AG09309 (cell line): Measurements from ENCODE around the gene LYPD3.
"Not testable (repeated sequence)": the region's sequence is repeated elsewhere in the genome, so short reads cannot be mapped to it uniquely, and the experiment has no call there.

Source experiments
- DNase-seq: peaks from one replicate; pipeline ENCODE4 v3.0.0-alpha.2; 2010; ENCODE audit warnings: low read depth
- H3K4me3 ChIP-seq: 2 replicates; pipeline ENCODE4 v1.5.1; 2011; ENCODE audit warnings: mild to moderate bottlenecking, low read depth, low read length, moderate library complexity; ENCODE audit not compliant: control insufficient read depth
- TF ChIP-seq, protein P1 (sequence below): IDR thresholded peaks from 2 replicates; pipeline ENCODE4 v1.5.1; 2011; ENCODE audit warnings: mild to moderate bottlenecking, low read depth, low read length, inconsistent platforms; ENCODE audit not compliant: insufficient read depth, control insufficient read depth; ENCODE audit errors: missing control alignments

LYPD3 gene

GRCh38 chr19:43438291-43439031, 26.9 kb downstream of the LYPD3 start:
- H3K4me3 ChIP-seq: no peak overlapping the region
- DNase-seq: peak; percentile 80
- TF ChIP-seq, protein P1, sequence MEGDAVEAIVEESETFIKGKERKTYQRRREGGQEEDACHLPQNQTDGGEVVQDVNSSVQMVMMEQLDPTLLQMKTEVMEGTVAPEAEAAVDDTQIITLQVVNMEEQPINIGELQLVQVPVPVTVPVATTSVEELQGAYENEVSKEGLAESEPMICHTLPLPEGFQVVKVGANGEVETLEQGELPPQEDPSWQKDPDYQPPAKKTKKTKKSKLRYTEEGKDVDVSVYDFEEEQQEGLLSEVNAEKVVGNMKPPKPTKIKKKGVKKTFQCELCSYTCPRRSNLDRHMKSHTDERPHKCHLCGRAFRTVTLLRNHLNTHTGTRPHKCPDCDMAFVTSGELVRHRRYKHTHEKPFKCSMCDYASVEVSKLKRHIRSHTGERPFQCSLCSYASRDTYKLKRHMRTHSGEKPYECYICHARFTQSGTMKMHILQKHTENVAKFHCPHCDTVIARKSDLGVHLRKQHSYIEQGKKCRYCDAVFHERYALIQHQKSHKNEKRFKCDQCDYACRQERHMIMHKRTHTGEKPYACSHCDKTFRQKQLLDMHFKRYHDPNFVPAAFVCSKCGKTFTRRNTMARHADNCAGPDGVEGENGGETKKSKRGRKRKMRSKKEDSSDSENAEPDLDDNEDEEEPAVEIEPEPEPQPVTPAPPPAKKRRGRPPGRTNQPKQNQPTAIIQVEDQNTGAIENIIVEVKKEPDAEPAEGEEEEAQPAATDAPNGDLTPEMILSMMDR: no peak

GRCh38 chr19:43437712-43438111, 27.7 kb downstream of the LYPD3 start:
- TF ChIP-seq, protein P1: no peak
- DNase-seq: no peak
- no peak overlapping the region for H3K4me3 ChIP-seq

DNA sequence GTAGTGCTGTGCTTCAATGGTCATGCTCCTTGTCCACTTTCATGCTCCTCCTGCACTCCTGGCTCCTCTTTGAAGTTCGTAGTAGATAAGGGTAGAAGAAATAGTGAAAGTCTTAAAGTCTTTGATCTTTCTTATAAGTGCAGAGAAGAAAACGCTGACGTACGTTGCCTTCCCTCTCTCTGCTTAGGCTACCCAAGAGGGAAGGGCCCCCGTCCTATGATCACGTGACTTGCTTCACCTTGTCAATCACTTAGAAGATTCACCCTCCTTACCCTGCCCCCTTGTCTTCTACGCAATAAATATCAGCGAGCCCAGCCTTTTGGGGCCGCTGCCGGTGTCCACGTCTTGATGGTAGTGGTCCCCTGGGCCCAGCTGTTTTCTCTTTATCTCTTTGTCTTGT, 28.1 kb downstream of the LYPD3 start:
- H3K4me3 ChIP-seq, DNase-seq: not testable (repeated sequence)

DNA sequence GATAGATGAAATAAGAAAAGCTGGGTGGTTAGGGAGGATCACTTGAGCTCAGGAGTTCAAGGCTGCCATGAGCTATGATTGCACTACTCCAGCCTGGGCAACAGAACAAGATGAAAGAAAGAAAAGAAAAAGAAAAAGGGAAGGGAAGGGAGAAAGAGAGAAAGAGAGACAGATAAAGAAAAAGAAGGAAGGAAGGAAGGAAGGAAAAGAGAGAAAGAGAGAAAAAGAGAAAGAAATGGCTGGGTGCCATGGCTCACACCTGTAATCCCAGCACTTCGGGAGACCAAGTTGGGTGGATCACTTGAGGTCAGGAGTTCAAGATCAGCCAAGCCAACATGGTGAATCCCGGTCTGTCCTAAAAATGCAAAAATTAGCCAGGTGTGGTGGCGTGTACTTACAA, 29.6 kb downstream of the LYPD3 start:
- TF ChIP-seq, protein P1: no peak
- H3K4me3 ChIP-seq: no peak overlapping the region
- no peak for DNase-seq

DNA sequence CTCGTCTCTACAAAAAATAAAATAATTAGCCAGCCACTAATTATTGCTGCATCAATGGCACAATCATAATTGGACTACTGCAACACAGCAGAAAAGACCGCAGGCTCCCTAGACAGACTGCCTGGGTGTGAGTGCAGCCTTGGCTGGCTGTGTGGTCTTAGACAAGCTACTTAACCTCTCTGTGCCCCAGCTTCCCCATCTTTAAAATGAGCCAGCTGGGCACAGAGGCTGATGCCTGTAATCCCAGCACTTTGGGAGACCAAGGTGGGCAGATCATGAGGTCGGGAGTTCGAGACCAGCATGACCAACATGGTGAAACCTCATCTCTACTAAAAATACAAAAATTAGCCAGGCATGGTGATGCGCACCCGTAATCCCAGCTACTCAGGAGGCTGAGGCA, 31.7 kb downstream of the LYPD3 start:
- TF ChIP-seq, protein P1: no peak
- H3K4me3 ChIP-seq: no peak overlapping the region
- no peak for DNase-seq

GRCh38 chr19:43433358-43433673, 32.1 kb downstream of the LYPD3 start:
- H3K4me3 ChIP-seq: no peak overlapping the region
- DNase-seq: no peak
- TF ChIP-seq, protein P1: no peak

- TF ChIP-seq, protein P1: no peak
- no peak overlapping the region for H3K4me3 ChIP-seq
- DNase-seq: no peak
Observed at GRCh38 chr19:43430976-43431375, 34.4 kb downstream of the LYPD3 start.
